A673 (cell line): ENCODE data around the gene OSGEP. TPM values are rescaled to one million over a fixed set of nuclear protein-coding genes. Genes with fewer than 3 reads are reported as not detected.

Experiments
- BruUV-seq: library from RNA; stranded (reverse); fragments of 400-500 nt; replicated peaks from 2 replicates; lab custom pipeline; 2021; lab: Mats Ljungman, UMichigan
- CTCF ChIA-PET: fragments of 300-600 bp; sonication (Branson Sonifier 250); formaldehyde crosslinking; loops from one replicate; lab custom pipeline; 2022; ENCODE audit warnings: antibody characterized with exemption; lab: Charles Lee
- POLR2A ChIA-PET: fragments of 300-600 bp; sonication (Branson Sonifier 250); formaldehyde crosslinking; loops from one replicate; lab custom pipeline; 2022; ENCODE audit warnings: antibody characterized with exemption; ENCODE audit not compliant: low non-redundant PET; lab: Charles Lee
- DNase-seq: peaks from one replicate; pipeline ENCODE4 v3.0.0-alpha.2; 2015; ENCODE audit warnings: low spot score
- H3K27ac ChIP-seq: fragments of 200-600 bp; sonication (generic); 2 replicates; pipeline ENCODE4 v1.5.1; 2016; ENCODE audit warnings: mixed run types, low read depth, mild to moderate bottlenecking, mixed read lengths, antibody characterized with exemption, low read length; ENCODE audit not compliant: poor library complexity, severe bottlenecking
- H3K27me3 ChIP-seq: fragments of 200-600 bp; sonication (generic); replicated peaks from 2 replicates; pipeline ENCODE4 v1.6.1; 2017; ENCODE audit warnings: mixed run types, low read depth, mild to moderate bottlenecking, mixed read lengths, antibody characterized with exemption, low read length; ENCODE audit not compliant: insufficient read depth, poor library complexity
- H3K36me3 ChIP-seq: fragments of 200-600 bp; sonication (generic); 2 replicates; pipeline ENCODE4 v1.6.1; 2016; ENCODE audit warnings: mixed run types, mild to moderate bottlenecking, mixed read lengths, antibody characterized with exemption, low read length; ENCODE audit not compliant: insufficient read depth, poor library complexity, severe bottlenecking
- H3K4me1 ChIP-seq: fragments of 200-600 bp; sonication (generic); 2 replicates; pipeline ENCODE4 v1.6.1; 2017; ENCODE audit warnings: mixed run types, mild to moderate bottlenecking, mixed read lengths, antibody characterized with exemption, low read length; ENCODE audit not compliant: insufficient read depth, poor library complexity, severe bottlenecking
- H3K4me3 ChIP-seq: fragments of 200-600 bp; sonication (generic); 2 replicates; pipeline ENCODE4 v1.5.1; 2016; ENCODE audit warnings: low read depth, mixed run types, mild to moderate bottlenecking, mixed read lengths, low read length; ENCODE audit not compliant: poor library complexity, severe bottlenecking
- H3K9me3 ChIP-seq: fragments of 200-600 bp; sonication (generic); 2 replicates; pipeline ENCODE4 v1.6.1; 2016; ENCODE audit warnings: mixed run types, low read depth, mild to moderate bottlenecking, mixed read lengths, antibody characterized with exemption, low read length; ENCODE audit not compliant: poor library complexity, severe bottlenecking
- CTCF ChIP-seq: fragments of 300-800, 200-600 bp; sonication (generic); conservative IDR thresholded peaks from 2 replicates; pipeline ENCODE4 v1.5.1; 2017; ENCODE audit warnings: low read depth, mild to moderate bottlenecking, antibody characterized with exemption, low read length, moderate library complexity, mixed read lengths
- EZH2 ChIP-seq: fragments of 200-600 bp; sonication (generic); IDR thresholded peaks from 2 replicates; pipeline ENCODE4 v1.6.1; 2017; ENCODE audit warnings: borderline replicate concordance, low read depth, mild to moderate bottlenecking, mixed read lengths, antibody characterized with exemption, low read length; ENCODE audit not compliant: poor library complexity, severe bottlenecking
- intact Hi-C: fragments of 100-400 bp; cut with micrococcal nuclease; formaldehyde crosslinking; loops from one replicate; pipeline ENCODE4 v1.10.0; 2022; ENCODE audit not compliant: unreplicated experiment
- total RNA-seq: library from RNA; stranded (reverse); gene quantifications from 2 replicates; pipeline ENCODE4 v1.2.3, GENCODE V29; 2021

OSGEP gene
- total RNA-seq, 1 experiment from 2014 or later, result 67.8 TPM

GRCh38 chr14:20429801-20430669 is 24.6 kb downstream of the OSGEP start:
- POLR2A ChIA-PET, result interaction anchor here (0.6 kb wide), 1 partner anchor 1212 kb away, joined by 38 read pairs; no protein-coding TSS in a partner anchor
- Histone ChIP-seq H3K9me3 (no peaks in the 10 kb centered on the region), H3K4me1 (no peaks in the 10 kb centered on the region), H3K27ac (no peak overlapping the region), H3K4me3 (no peak overlapping the region), H3K27me3 (no peaks in the 10 kb centered on the region), H3K36me3 (no peaks in the 10 kb centered on the region)
- TF ChIP-seq CTCF (no peak), EZH2 (no peak)
- intact Hi-C loops, result no loop called here
- no peak for DNase-seq
- CTCF ChIA-PET, result no interaction called here
- no TSS peak for BruUV-seq

GRCh38 chr14:20428802-20429201 is 25.8 kb downstream of the OSGEP start:
- Histone ChIP-seq H3K36me3 (no peaks in the 10 kb centered on the region), H3K4me3 (no peak overlapping the region), H3K4me1 (no peaks in the 10 kb centered on the region), H3K27ac (no peak overlapping the region), H3K27me3 (no peaks in the 10 kb centered on the region), H3K9me3 (no peaks in the 10 kb centered on the region)
- ChIA-PET CTCF (no interaction called here), POLR2A (interaction anchor here (0.7 kb wide), 1 partner anchor 107 kb away, joined by 4 read pairs; no protein-coding TSS in a partner anchor)
- intact Hi-C loops, result no loop called here
- DNase-seq, result no peak
- TF ChIP-seq CTCF (no peak), EZH2 (no peak)
- no TSS peak for BruUV-seq

- Histone ChIP-seq H3K36me3 (no peaks in the 10 kb centered on the region), H3K4me3 (no peak overlapping the region), H3K4me1 (no peaks in the 10 kb centered on the region), H3K27me3 (no peaks in the 10 kb centered on the region), H3K9me3 (no peaks in the 10 kb centered on the region), H3K27ac (no peak overlapping the region)
- intact Hi-C loops, result no loop called here
- no TSS peak for BruUV-seq
- no peak for DNase-seq
- CTCF ChIA-PET, result no interaction called here
- POLR2A ChIA-PET, result no interaction called here
- no peak for TF ChIP-seq EZH2
- TF ChIP-seq CTCF, result no peak
These were observed 26.6 kb downstream of the OSGEP start for GRCh38 chr14:20428010-20428365.
